ENCODE results near the gene ZNF512B.

- TF ChIP-seq YY1 (IDR thresholded peaks at IDR 0.05; ENCODE audit: low read depth) (no peak), REST (IDR thresholded peaks at IDR 0.05; ENCODE audit: low read depth) (no peak), USF1 (IDR thresholded peaks at IDR 0.05) (no peak), MAX (IDR thresholded peaks at IDR 0.05) (no peak), RAD21 (IDR thresholded peaks at IDR 0.05; ENCODE audit: low read depth) (no peak), NFIC (IDR thresholded peaks at IDR 0.05) (no peak), FOXM1 (IDR thresholded peaks at IDR 0.05; ENCODE audit: borderline replicate concordance, low read depth) (no peak), TCF12 (IDR thresholded peaks at IDR 0.05; ENCODE audit: low read depth) (no peak), EP300 (IDR thresholded peaks at IDR 0.05; ENCODE audit: borderline replicate concordance) (no peak)
Measured at GRCh38 chr20:63951398-63952209, 18.1 kb downstream of the ZNF512B start.
